ENCODE data around the gene CENPA.
"Not testable (repeated sequence)": the region's sequence is repeated elsewhere in the genome, so short reads cannot be mapped to it uniquely, and the experiment has no call there.

Gene CENPA

GRCh38 chr2:26812731-26813130 is 26.9 kb downstream of the CENPA start:
- no peak overlapping the region for H3K27ac ChIP-seq
- TF ChIP-seq ZFX (IDR thresholded peaks at IDR 0.05; ENCODE audit: borderline replicate concordance) (no peak), CTCF (IDR thresholded peaks at IDR 0.05) (no peak)

- H3K27ac ChIP-seq, result not testable (repeated sequence)
Measured at GRCh38 chr2:26814072-26814765, 28.4 kb downstream of the CENPA start.

- H3K27ac ChIP-seq, result no peak overlapping the region
- TF ChIP-seq ZFX (IDR thresholded peaks at IDR 0.05; ENCODE audit: borderline replicate concordance) (no peak), CTCF (IDR thresholded peaks at IDR 0.05) (no peak)
Measured at GRCh38 chr2:26816893-26817292, 31.0 kb downstream of the CENPA start.

GRCh38 chr2:26818255-26818654 is 32.4 kb downstream of the CENPA start:
- TF ChIP-seq CTCF (IDR thresholded peaks at IDR 0.05), result no peak
- TF ChIP-seq ZFX (IDR thresholded peaks at IDR 0.05; ENCODE audit: borderline replicate concordance), result no peak
- no peak overlapping the region for H3K27ac ChIP-seq

- TF ChIP-seq ZFX (IDR thresholded peaks at IDR 0.05; ENCODE audit: borderline replicate concordance) (no peak), CTCF (IDR thresholded peaks at IDR 0.05) (no peak)
- no peak overlapping the region for H3K27ac ChIP-seq
Measured at GRCh38 chr2:26818972-26819371, 33.1 kb downstream of the CENPA start.

GRCh38 chr2:26820932-26821331 is 35.1 kb downstream of the CENPA start:
- no peak for TF ChIP-seq CTCF (IDR thresholded peaks at IDR 0.05)

GRCh38 chr2:26822877-26823276 is 37.0 kb downstream of the CENPA start:
- no peak for TF ChIP-seq ZFX (IDR thresholded peaks at IDR 0.05; ENCODE audit: borderline replicate concordance)
- no peak for TF ChIP-seq CTCF (IDR thresholded peaks at IDR 0.05)
- no peak overlapping the region for H3K27ac ChIP-seq

More at GRCh38 chr2:26820932-26821331, 35.1 kb downstream of the CENPA start:
- no peak overlapping the region for H3K27ac ChIP-seq

Data from 22Rv1 (cell line).